Hematopoietic multipotent progenitor cell treated with erythropoietin and hydrocortisone succinate and interleukin-3 and kit ligand, for 6 days (in vitro differentiated cells): ENCODE results near the gene TMEM91.

Experiments used
- DNase-seq: peaks from one replicate; pipeline ENCODE4 v3.0.0-alpha.2; 2015

TMEM91 gene

GRCh38 chr19:41412953-41413352 lies 36.6 kb downstream of the TMEM91 start:
- no peak for DNase-seq

GRCh38 chr19:41413947-41414346 lies 37.6 kb downstream of the TMEM91 start:
- no peak for DNase-seq

GRCh38 chr19:41414461-41414860 lies 38.1 kb downstream of the TMEM91 start:
- DNase-seq = no peak

GRCh38 chr19:41415154-41415571 lies 38.8 kb downstream of the TMEM91 start:
- DNase-seq = no peak

GRCh38 chr19:41416194-41416674 lies 39.9 kb downstream of the TMEM91 start:
- no peak for DNase-seq

GRCh38 chr19:41420101-41420880 lies 44.0 kb downstream of the TMEM91 start:
- peak; percentile 66 for DNase-seq

- DNase-seq = no peak
Measured at GRCh38 chr19:41421314-41421713, 45.0 kb downstream of the TMEM91 start.

GRCh38 chr19:41421973-41422372 lies 45.6 kb downstream of the TMEM91 start:
- DNase-seq = no peak

- DNase-seq = no peak
Measured at GRCh38 chr19:41422456-41422855, 46.1 kb downstream of the TMEM91 start.

GRCh38 chr19:41422955-41423354 lies 46.6 kb downstream of the TMEM91 start:
- no peak for DNase-seq

GRCh38 chr19:41424335-41425173 lies 48.2 kb downstream of the TMEM91 start:
- DNase-seq = peak; percentile 43

- DNase-seq = no peak
Measured at GRCh38 chr19:41425174-41426115, 49.1 kb downstream of the TMEM91 start.

GRCh38 chr19:41426116-41426841 lies 49.9 kb downstream of the TMEM91 start:
- no peak for DNase-seq

- DNase-seq = peak; percentile 92
Measured at GRCh38 chr19:41426952-41427646, 50.8 kb downstream of the TMEM91 start, which contains the start of gene B3GNT8. TSS of gene B3GNT8 (minus strand) at chr19:41427374. CDS start at chr19:41426778, 596 bp downstream.

GRCh38 chr19:41427647-41428480 lies 51.5 kb downstream of the TMEM91 start:
- peak; percentile 68 for DNase-seq

GRCh38 chr19:41428481-41428859 lies 52.1 kb downstream of the TMEM91 start:
- DNase-seq = no peak

GRCh38 chr19:41430922-41431321 lies 54.6 kb downstream of the TMEM91 start:
- no peak for DNase-seq

- peak; percentile 82 for DNase-seq
Measured at GRCh38 chr19:41431426-41432386, 55.4 kb downstream of the TMEM91 start.

GRCh38 chr19:41433171-41433570 lies 56.8 kb downstream of the TMEM91 start:
- DNase-seq = no peak
